T-helper 22 cell (primary cell): Measurements from ENCODE around the gene NFKBIZ.
"Not testable (repeated sequence)": the region's sequence is repeated elsewhere in the genome, so short reads cannot be mapped to it uniquely, and the experiment has no call there.

Experiments used
- DNase-seq: peaks from one replicate; pipeline ENCODE4 v3.0.0-alpha.2; 2020; ENCODE audit warnings: low read depth

Gene NFKBIZ

DNA sequence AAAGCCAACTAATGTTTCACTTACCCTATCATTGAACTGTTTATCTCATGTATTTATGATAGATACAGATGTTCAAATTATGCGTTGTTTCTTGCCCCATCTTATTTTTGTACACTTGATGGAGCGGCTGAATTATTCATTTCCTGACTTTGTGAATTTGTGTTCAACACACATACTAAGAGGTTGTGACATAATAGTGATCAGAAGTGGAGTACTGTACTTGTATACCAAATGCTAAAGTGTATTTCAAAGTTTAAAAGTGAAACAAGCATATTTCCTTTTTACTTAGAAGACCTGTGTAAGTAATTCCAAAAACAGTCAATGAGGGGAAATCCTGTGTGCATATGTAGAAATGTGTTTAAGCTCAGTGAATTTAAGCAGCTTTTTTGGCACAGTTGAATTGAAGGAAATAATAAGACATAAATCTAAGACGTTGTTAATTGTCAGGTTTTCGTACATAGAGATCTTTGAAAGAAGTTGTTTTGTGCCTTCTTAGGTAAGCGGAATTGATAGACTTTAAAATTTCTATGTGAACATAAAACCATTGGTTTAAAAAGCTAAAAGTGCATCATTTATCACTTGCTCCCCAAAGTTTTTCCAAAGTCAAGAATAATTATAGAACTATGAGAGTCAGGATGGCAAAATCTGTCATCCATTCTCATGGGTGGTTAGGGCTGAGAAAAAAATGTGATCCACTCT, 1.9 kb downstream of the NFKBIZ start:
- DNase-seq: no peak

DNA sequence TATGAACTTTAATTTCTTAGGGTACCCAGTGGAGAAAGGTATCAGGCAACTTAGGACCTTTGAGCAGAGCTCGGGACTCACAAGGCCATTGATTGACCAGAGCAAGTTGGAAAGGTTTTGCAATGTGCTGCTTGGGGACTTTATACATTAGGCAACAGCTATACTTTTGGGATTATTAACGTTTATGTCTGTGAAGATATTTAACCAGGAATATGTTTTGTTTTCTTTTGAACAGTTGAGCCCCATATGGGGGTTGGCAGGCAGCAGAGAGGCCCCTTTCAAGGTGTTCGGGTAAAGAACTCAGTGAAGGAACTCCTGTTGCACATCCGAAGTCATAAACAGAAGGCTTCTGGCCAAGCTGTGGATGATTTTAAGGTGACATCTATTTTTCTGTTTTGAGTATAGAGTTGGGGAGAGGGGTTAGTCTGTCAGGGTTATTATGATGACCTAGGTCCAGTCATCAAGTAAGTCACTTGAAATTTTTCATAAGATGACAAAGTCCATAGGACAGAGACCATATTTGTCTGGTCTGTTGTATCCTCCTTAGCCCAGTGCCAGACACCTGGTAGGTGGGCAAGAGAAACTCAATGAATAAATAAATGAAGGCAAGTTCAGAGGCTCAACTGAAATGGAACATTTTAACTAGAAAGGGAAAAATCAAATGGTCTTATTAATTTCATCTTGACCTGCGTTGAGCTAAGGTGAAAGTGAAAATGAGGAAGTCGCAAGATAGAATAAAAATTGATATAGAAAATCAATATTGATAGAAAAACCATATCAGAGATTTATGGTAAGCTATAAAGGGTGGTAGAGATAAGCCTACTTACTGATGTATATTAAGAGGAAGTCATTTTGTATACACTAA, 2.8 kb downstream of the NFKBIZ start:
- DNase-seq: no peak

DNA sequence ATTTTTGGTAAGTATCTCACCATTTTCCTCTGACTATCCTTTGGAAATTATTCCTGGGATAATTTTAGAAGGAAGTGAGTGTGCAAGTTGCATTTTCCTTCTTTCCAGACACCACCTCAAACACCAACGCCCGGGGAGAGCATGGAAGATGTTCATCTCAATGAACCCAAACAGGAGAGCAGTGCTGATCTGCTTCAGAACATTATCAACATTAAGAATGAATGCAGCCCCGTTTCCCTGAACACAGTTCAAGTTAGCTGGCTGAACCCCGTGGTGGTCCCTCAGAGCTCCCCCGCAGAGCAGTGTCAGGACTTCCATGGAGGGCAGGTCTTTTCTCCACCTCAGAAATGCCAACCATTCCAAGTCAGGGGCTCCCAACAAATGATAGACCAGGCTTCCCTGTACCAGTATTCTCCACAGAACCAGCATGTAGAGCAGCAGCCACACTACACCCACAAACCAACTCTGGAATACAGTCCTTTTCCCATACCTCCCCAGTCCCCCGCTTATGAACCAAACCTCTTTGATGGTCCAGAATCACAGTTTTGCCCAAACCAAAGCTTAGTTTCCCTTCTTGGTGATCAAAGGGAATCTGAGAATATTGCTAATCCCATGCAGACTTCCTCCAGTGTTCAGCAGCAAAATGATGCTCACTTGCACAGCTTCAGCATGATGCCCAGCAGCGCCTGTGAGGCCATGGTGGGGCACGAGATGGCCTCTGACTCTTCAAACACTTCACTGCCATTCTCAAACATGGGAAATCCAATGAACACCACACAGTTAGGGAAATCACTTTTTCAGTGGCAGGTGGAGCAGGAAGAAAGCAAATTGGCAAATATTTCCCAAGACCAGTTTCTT, 3.9 kb downstream of the NFKBIZ start:
- DNase-seq: no peak

DNA sequence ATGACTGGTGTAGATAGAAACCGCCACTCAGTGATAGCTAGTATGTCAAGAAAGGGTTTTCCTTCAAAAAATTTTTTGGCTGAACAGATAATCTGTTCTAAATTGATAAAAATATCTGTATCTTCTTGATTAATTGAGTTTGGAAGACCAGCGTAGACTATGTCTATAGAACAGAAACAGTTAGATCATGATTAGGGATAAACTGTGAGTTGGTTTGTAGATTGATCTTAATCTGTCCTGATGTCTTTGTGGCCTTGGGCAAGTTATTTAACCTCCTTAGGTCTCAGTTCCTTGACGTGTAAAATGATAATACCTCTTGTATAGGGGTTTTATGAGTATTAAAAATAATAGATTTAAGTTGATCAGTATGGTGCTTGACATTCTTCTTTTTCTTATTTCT, 4.7 kb downstream of the NFKBIZ start:
- DNase-seq: no peak

DNA sequence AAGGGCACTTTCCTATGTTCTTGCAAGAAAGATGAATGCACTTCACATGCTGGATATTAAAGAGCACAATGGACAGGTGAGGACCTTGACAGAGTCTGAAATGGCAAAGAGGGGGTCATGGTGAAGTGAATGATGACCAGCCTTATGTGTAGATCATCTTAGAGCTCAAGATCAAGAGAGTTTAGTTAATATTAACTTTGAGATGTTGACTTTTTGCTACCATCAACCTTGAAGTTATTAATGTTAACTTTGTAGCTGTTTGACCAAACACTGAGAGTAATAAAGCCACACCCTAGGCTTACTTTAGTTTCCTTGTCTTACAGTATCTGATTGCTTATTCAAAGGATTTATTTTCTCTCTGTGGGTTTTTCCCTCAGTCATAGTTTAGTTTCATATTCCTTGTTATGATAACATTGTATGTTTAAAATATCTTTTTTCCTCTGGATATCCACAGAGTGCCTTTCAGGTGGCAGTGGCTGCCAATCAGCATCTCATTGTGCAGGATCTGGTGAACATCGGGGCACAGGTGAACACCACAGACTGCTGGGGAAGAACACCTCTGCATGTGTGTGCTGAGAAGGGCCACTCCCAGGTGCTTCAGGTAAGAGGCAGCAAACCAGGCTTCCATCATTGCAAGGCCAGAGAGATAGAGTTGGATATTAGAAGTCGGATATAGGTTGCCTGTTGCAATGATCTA, 5.4 kb downstream of the NFKBIZ start:
- DNase-seq: no peak

DNA sequence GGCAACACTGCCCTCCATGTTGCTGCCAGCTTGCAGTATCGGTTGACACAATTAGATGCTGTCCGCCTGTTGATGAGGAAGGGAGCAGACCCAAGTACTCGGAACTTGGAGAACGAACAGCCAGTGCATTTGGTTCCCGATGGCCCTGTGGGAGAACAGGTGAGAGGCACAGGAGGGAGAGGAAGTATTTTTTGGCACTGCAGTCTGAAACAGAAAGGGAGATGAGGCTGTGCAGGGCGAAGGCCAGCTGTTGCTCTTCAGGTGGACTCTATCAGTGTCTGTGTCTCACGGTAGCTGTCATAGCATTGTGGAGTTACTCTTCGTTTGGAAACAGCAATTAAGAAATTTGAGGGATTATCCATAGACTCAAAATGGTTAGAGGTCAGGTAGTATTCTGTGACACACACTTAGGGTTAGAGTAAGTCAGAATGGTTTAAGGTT, 8.0 kb downstream of the NFKBIZ start:
- DNase-seq: no peak

DNA sequence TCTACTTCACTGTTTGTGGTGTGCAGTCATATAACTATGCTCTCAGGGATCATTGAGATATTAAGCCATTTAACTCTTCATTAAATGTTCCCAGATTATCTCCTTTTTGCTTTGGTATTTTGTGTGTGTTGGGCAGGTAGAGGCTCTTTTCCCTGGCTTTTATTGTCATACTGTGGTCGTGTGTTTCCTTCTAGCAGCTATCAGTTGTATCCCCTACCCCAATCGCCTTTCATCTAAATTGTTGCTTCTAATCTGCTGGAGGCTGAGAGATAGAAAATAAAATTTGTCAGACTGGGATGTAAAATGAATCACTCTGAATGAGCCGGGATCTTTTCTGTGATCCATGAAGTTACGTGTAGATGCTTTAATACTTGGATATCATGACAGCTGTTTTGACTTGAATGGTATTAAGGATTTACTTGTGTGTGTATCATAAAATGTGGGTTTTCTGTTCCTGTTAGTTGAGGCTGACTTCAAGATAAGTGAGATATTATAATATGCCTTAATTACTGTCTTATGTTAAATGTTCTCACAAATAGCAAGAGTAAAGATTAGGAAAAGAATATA, 9.2 kb downstream of the NFKBIZ start:
- no peak for DNase-seq

DNA sequence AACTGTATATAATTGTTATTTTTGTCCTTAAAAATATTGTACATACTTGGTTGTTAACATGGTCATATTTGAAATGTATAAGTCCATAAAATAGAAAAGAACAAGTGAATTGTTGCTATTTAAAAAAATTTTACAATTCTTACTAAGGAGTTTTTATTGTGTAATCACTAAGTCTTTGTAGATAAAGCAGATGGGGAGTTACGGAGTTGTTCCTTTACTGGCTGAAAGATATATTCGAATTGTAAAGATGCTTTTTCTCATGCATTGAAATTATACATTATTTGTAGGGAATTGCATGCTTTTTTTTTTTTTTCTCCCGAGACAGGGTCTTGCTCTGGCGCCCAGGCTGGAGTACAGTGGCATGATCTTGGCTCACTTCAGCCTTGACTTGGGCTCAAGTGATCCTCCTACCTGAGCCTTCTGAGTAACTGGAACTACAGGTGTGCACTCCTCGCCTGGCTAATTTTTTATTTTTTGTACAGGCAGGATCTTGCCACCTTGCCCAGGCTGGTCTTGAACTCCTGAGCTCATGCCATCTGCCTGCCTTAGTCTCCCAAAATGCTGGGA, 10.7 kb downstream of the NFKBIZ start:
- DNase-seq: no peak

DNA sequence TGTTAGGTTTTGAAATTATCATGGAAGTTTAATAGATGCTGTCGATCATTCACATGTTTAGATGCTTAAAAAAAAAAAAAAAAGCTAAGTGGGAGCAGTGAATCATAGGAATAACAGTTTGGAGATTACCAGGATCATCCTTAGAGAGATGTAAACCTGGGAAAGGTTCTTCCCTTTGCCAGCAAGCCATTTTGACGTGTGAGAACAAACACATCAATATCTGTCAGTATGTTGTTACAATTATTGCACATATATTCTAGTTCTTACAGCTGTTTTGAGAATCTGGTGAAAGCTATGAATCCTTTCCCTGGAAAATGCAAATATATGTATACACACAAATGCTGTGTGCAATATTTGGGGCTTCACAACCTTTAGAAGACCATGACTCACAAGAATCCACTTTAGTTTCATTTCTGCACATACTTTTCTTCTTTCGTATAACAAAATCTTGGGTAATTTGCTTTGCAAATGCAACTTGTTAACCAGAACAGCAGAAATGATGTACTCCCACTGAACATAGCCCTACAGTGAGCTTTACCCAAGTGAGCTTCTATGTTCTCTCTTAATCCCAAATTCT, 12.0 kb downstream of the NFKBIZ start:
- DNase-seq: no peak

DNA sequence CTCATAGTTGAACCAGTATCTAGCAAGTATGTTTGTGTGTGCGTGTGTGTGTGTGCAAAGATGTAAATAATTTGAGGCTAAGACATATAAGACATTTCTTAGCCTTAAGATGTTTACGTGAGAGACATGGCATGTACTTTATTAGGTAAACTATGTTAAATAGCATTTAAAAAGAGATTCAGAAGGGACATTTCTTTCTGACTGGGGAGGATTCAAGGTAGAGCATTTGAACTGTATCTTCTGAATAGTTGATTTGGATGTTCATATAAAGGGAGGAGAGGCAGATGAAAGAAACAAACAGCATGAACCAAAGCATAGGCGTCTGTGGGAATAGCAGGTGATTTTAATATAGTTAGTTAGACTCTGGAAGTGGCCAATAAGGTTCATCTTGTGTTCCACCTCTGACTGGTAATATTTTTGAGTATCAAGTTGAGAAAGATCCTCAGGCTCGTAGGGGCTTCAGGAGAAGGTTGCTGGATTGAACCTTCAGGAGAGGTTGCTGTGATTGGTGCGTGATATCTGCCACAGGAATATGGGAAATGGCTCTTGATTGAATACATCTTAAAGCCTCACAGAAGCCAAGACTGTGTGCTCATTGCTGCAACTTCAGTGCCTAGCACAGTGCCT, 12.6 kb downstream of the NFKBIZ start:
- no peak for DNase-seq

DNA sequence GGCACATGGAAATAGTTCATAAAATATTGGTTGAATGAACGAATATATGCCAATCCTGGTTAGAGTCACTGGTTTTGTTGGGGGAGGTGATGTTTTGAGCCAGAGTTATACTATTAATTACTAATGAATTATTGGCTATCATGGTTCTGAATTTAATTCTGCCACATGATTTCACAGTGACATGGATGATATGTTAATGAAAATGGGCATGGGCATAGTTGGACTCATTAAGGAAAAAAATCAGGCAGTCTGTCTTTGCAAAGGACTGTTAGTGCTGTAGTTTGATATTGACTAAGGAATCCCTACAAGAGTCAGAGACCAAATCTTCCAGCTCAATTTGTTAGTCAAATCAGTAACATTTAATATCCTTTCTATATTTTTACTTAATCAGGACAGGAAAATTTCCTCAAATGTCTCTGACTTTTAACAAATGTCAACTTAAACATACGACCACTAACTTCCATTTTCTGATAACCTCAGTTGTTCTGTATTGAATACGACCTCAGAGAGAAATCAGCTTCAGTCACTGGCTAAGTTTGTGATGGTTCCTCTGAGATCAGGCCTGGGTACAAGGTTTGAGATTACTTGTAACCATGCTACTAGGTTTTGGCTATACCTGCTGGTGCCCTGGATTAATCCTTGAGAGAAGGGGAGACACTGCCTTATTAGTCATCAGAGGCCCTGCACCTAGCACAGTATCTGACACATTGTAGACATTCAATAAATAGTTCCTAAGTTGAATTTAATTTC, 13.3 kb downstream of the NFKBIZ start:
- no peak for DNase-seq

DNA sequence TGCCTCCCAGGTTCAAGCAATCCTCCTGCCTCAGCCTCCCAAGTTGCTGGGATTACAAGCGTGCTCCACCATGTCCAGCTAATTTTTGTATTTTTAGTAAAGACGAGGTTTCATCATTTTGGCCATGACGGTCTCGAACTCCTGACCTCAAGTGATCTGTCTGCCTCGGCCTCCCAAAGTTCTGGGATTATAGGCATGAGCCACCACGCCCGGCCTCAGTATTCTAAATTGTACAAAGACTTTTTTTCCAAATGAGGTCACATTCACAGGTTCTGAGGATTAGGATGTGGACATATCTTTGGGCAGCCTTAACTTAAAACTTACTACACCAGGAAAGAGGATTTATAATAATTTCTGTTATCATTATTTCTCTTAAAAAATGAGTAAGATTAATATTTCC, 15.6 kb downstream of the NFKBIZ start:
- DNase-seq: not testable (repeated sequence)

DNA sequence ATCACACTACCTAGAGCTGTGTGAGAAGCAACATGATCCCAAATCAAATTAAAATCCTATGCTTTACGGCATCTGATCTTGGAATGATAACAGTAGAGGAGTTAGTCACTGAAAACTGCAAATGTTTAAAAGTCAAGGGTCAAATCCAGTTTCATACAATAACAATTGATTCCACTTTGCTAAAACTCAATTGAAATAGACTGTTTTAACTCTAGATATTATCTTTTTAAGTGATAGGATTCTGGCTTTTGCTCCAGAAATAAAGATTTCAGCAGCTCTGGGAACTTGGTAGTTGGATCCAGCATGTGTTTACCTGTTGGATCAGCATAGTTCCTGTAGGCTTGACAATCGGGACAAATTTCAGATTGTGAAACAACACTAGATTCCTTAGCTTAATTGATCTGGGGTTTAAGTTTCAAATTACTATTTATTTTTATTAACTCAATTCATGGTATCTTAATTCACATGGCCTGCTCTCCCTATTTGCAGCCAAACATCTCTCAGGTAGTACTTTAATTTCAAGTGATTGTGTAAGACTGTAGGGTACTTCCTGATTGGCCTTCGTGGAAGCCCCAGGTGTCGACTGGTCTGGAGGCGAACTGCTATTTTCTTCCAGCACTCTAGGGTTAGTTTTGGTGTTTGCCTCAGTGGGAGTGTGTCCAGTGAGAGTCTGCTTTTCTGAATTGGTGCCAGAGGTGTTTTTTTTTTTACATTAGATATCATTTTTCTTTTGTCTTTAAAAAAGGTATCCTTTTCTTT, 16.6 kb downstream of the NFKBIZ start:
- no peak for DNase-seq

DNA sequence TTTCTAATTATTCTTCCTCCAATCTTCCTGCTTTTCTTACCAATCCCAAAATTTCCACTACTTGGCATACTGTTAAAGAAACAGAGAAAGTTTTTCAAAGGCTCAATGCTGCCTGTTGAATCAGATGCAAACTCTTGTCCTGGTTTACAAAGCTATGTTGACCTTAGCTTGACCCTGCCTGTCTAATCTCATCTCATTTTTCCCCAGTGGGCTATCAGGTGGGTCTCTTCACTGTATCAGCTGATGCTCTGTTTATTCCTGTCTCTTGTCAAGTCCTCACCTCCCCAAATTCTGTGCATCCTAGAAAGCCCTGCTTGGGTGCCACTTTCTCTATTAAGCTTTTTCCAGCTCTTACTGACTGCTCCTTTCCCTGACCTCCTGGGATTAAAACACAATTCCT, 18.2 kb downstream of the NFKBIZ start:
- no peak for DNase-seq

DNA sequence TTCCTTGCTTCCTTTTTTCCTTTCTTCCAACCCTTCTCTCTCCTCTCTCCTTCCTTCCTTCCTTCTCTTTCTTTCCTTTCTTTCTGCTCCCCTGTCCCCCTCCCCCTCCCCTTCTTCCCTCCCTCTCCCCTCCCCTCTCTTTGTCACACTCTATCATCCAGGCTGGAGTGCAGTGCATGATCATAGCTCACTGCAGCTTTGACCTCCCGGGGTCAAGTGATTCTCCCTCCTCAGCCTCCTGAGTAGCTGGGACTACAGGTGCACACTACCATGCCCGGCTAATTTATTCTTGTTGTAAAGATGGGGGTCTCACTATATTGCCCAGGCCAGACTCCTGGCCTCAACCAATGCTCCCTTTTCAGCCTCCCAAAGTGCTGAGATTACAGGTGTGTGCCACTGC, 18.7 kb downstream of the NFKBIZ start:
- no peak for DNase-seq

DNA sequence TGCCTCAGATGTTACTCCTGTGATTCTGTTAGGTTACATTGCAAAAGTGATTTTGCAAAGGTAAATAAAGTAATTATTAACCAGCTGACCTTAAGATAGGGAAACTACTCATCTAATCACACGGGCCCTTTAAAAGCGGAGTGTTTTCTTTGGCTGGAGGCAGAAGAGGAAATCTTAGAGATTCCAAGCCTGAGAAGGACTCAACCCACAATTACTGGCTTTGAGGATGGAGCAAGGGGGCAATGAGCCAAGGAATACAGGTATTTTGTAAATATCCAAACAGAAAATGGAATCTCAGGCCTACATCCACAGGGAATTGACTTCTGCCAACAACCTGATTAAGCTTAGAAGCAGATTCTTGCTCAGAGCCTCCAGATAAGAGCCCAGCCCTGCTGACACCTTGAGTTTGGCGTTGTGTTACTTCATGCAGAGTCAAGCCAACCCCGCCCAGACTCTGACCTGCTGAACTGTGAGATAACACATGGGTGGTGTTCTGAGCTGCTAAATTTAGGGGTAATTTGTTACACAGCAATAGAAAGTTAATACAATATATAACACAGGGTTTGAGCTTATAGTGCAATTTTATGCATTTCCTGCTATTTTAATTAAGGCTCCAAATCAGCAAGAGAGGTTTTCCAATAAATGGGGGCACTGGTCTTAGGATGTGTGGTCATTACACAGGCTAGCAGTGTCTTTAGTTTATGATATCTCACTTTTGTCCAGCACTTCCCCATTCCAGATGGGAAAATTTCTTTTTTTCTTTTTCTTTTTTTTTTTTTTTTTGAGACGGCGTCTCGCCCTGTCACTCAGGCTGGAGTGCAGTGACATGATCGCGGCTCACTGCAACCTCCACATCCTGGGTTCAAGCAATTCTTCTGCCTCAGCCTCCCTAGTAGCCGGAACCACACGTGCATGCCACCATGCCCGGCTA, 19.5 kb downstream of the NFKBIZ start:
- no peak for DNase-seq

DNA sequence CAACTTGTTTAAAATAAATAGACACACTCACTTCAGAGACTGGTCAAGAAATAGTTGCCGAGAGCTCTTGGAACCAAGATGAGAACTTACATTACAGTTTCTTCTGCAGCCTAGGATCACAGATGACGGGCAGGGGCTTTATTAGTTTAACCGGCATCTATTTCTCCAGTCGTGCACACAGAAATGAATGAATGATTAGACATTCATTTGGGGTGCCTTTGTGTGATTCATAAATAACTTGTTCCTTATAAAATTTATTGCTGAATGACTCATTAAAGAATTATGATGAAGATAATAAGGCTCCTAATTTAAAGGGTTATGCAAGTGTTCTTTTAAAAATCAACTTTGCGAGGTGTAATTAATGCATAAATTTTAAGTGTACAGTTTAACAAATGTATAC, 20.8 kb downstream of the NFKBIZ start:
- DNase-seq: no peak

DNA sequence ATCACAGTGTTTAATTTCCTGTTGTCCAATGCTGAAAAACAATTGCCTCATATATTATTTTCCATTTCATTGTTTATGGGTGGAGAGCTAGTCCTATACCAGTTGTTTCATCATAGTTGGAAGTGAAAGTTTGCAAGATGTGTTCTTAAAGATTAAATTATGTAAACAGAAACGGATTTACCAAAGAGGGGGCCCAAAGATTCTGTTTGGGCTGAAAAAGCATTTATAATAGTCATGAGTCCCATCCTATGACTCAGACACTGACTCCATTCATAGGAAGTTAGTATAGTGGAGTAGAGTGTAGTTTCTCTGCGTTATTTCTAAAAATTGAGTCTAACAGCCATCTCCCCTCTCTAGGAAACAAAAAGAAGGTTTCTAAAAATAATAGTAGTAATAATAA, 24.3 kb downstream of the NFKBIZ start:
- DNase-seq: no peak
